Activated CD4-positive, alpha-beta T cell treated with anti-CD3 and anti-CD28 coated beads for 36 hours (primary cell): ENCODE results near the gene RFC1. TPM values are rescaled to one million over a fixed set of nuclear protein-coding genes. Genes with fewer than 3 reads are reported as not detected.

Source experiments
- microRNA-seq: library from miRNA; unstranded; fragments of <30 nt; microRNA quantifications from one replicate; pipeline ENCODE4 v1.2.0, GENCODE V29; 2021; ENCODE audit warnings: borderline replicate concordance
- total RNA-seq, 2 experiments: library from RNA; stranded (reverse); gene quantifications; one replicate each; pipeline ENCODE4 v1.2.3, GENCODE V29; 2021

Gene RFC1
- total RNA-seq, 2 experiments from 2014 or later: 112 to 216 TPM

Small RNA genes lying within 50 kb of the gene (microRNA-seq; reads per million reads assigned to microRNA genes)
- not detected for gene MIR5591

Other genes starting within 250 kb of the RFC1 start
- gene WDR19, start 183.8 kb downstream of the RFC1 start, total RNA-seq: 10 to 100 TPM; 12.1 to 16.2 TPM
- gene KLB, start 40.6 kb upstream of the RFC1 start, total RNA-seq: not detected
- gene RPL9, start 92.6 kb upstream of the RFC1 start, total RNA-seq: 1,000 to 10,000 TPM; 1,442 to 2,369 TPM
- gene LIAS, start 92.7 kb upstream of the RFC1 start, total RNA-seq: 10 to 100 TPM; 30.7 to 35.5 TPM
- 10 to 100 TPM; 30.2 to 31.3 TPM for gene UGDH, start 161.1 kb upstream of the RFC1 start, total RNA-seq